Breast epithelium (tissue), 3 donors: Measurements from ENCODE around the gene DOC2B.

Experiments
- POLR2A ChIP-seq: fragments of 450-650 bp; IDR thresholded peaks from one replicate; pipeline ENCODE4 v1.6.1; 2016; ENCODE audit warnings: antibody characterized with exemption, mild to moderate bottlenecking, moderate library complexity
- POLR2AphosphoS5 ChIP-seq, 3 donors: sonication (generic); formaldehyde crosslinking; IDR thresholded peaks; one replicate each; pipeline ENCODE4 v1.6.1; 2017; ENCODE audit warnings: antibody characterized with exemption in 3 of 3
- TF ChIP-seq, protein P1 (sequence below), 3 donors: fragments of 450-650 bp; IDR thresholded peaks; one replicate each; pipeline ENCODE4 v1.5.1; 2016 to 2017; ENCODE audit warnings: antibody characterized with exemption in 3 of 3, mild to moderate bottlenecking in 3 of 3, moderate library complexity in 3 of 3

DNA sequence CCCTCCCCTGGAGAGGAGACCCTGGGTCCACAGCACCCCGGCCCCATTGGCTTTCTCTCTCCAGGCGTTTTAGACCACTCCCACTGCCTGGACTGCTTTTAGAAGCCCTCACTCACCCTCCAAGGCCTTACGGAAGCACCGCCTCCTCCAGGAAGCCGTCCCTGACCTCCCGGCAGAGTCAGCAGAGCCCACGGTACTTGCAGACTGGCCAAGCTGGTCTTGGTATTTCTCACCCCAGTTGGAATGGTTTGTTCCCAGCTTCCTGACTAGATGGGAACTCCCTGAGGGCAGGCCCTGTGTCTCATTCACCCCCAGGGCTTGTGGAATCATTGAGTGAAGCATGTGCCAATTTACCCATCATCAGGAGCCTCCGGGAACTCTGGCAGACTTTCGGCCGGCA, 34.9 kb downstream of the DOC2B start:
- TF ChIP-seq, protein P1, sequence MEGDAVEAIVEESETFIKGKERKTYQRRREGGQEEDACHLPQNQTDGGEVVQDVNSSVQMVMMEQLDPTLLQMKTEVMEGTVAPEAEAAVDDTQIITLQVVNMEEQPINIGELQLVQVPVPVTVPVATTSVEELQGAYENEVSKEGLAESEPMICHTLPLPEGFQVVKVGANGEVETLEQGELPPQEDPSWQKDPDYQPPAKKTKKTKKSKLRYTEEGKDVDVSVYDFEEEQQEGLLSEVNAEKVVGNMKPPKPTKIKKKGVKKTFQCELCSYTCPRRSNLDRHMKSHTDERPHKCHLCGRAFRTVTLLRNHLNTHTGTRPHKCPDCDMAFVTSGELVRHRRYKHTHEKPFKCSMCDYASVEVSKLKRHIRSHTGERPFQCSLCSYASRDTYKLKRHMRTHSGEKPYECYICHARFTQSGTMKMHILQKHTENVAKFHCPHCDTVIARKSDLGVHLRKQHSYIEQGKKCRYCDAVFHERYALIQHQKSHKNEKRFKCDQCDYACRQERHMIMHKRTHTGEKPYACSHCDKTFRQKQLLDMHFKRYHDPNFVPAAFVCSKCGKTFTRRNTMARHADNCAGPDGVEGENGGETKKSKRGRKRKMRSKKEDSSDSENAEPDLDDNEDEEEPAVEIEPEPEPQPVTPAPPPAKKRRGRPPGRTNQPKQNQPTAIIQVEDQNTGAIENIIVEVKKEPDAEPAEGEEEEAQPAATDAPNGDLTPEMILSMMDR (IDR thresholded peaks at IDR 0.05) = no peak
- no peak for TF ChIP-seq POLR2A
- no peak for TF ChIP-seq POLR2AphosphoS5 (IDR thresholded peaks at IDR 0.05)
